ENCODE results near the gene APOBEC3A.

- TF ChIP-seq CTCF (IDR thresholded peaks at IDR 0.05) (no peak), POLR2A (IDR thresholded peaks at IDR 0.05) (no peak)
Measured at GRCh38 chr22:38996105-38996504, 38.7 kb downstream of the APOBEC3A start.
